Panc1 (cell line): ENCODE results near the gene DNAH9. TPM values are rescaled to one million over a fixed set of nuclear protein-coding genes. Genes with fewer than 3 reads are reported as not detected.

Experiments
- ATAC-seq: fragments of 200-7000 bp; cut with Tn5 transposase; 2 replicates; pipeline ENCODE4 v1.9.1; 2020; ENCODE audit warnings: mild to moderate bottlenecking, moderate library complexity
- BruUV-seq: library from RNA; stranded (reverse); fragments of 400-500 nt; replicated peaks from 2 replicates; lab custom pipeline; 2021; lab: Mats Ljungman, UMichigan
- CTCF ChIA-PET: fragments of 300-600 bp; sonication (Branson Sonifier 250); formaldehyde crosslinking; loops from one replicate; lab custom pipeline; 2022; ENCODE audit warnings: antibody characterized with exemption; lab: Charles Lee
- POLR2A ChIA-PET: fragments of 300-600 bp; sonication (Branson Sonifier 250); formaldehyde crosslinking; loops from one replicate; lab custom pipeline; 2022; ENCODE audit warnings: antibody characterized with exemption; lab: Charles Lee
- DNase-seq: peaks from one replicate; pipeline ENCODE4 v3.0.0-alpha.2; 2010; ENCODE audit warnings: low read depth, low spot score
- H3K27ac ChIP-seq: 2 replicates; pipeline ENCODE4 v1.5.1; 2011; ENCODE audit warnings: mild to moderate bottlenecking, low read length, inconsistent platforms
- H3K27me3 ChIP-seq: fragments of 200-500 bp; sonication (Bioruptor generic); 2 replicates; pipeline ENCODE4 v1.6.0; 2014; ENCODE audit warnings: low read length, inconsistent platforms; ENCODE audit not compliant: control insufficient read depth, insufficient read depth
- H3K36me3 ChIP-seq: fragments of 200-500 bp; sonication (Bioruptor generic); 2 replicates; pipeline ENCODE4 v1.5.1; 2014; ENCODE audit warnings: inconsistent platforms, mild to moderate bottlenecking, low read length, moderate library complexity; ENCODE audit not compliant: control insufficient read depth, insufficient read depth
- H3K4me1 ChIP-seq: 2 replicates; pipeline ENCODE4 v1.5.1; 2011; ENCODE audit warnings: inconsistent platforms, mild to moderate bottlenecking, low read length, moderate library complexity; ENCODE audit not compliant: control insufficient read depth, insufficient read depth
- H3K4me3 ChIP-seq, 2 experiments: 2 replicates each; pipeline ENCODE4 v1.5.1; 2011 to 2012; ENCODE audit warnings: low read depth in 2 of 2, low read length in 2 of 2, mild to moderate bottlenecking in 2 of 2, inconsistent platforms in 1 of 2, moderate library complexity in 1 of 2
- H3K9me3 ChIP-seq: fragments of 200-500 bp; sonication (Bioruptor generic); 2 replicates; pipeline ENCODE4 v1.5.1; 2014; ENCODE audit warnings: low read depth, mild to moderate bottlenecking, inconsistent platforms, low read length, moderate library complexity; ENCODE audit not compliant: control insufficient read depth, insufficient read depth
- CTCF ChIP-seq: fragments of 450-650 bp; IDR thresholded peaks from 2 replicates; pipeline ENCODE4 v1.5.1; 2017; ENCODE audit warnings: mild to moderate bottlenecking
- POLR2AphosphoS5 ChIP-seq: IDR thresholded peaks from 2 replicates; pipeline ENCODE4 v1.6.1; 2012; ENCODE audit warnings: mild to moderate bottlenecking, low read depth, low read length, moderate library complexity
- SIN3A ChIP-seq: IDR thresholded peaks from 2 replicates; pipeline ENCODE4 v1.6.1; 2012; ENCODE audit warnings: low read depth, mild to moderate bottlenecking, low read length, moderate library complexity, borderline replicate concordance; ENCODE audit not compliant: insufficient read depth
- TCF7L2 ChIP-seq: IDR thresholded peaks from 2 replicates; pipeline ENCODE4 v1.6.1; 2011; ENCODE audit warnings: mild to moderate bottlenecking, low read depth, low read length, inconsistent platforms
- in situ Hi-C: cut with HindIII; loops from 2 replicates; pipeline ENCODE4 v1.10.0; 2016; ENCODE audit warnings: low sequenced_read_pairs, low pct_unique_long_range_greater_than_20kb
- intact Hi-C: fragments of 100-400 bp; cut with micrococcal nuclease; formaldehyde crosslinking; loops from one replicate; pipeline ENCODE4 v1.10.0; 2022; ENCODE audit not compliant: unreplicated experiment
- total RNA-seq: library from RNA; stranded (reverse); gene quantifications from one replicate; pipeline ENCODE4 v1.2.1, GENCODE V29; 2021; ENCODE audit not compliant: unreplicated experiment
- TF ChIP-seq, protein P1 (sequence below), 2 experiments: IDR thresholded peaks; 2 replicates each; pipeline ENCODE4 v1.6.1; 2011 to 2012; ENCODE audit warnings: low read depth in 2 of 2, control low read depth in 1 of 2, low read length in 1 of 2, mild to moderate bottlenecking in 1 of 2, moderate library complexity in 1 of 2; ENCODE audit not compliant: insufficient read depth in 1 of 2

Gene DNAH9
- total RNA-seq, 1 experiment from 2014 or later: not detected

DNA sequence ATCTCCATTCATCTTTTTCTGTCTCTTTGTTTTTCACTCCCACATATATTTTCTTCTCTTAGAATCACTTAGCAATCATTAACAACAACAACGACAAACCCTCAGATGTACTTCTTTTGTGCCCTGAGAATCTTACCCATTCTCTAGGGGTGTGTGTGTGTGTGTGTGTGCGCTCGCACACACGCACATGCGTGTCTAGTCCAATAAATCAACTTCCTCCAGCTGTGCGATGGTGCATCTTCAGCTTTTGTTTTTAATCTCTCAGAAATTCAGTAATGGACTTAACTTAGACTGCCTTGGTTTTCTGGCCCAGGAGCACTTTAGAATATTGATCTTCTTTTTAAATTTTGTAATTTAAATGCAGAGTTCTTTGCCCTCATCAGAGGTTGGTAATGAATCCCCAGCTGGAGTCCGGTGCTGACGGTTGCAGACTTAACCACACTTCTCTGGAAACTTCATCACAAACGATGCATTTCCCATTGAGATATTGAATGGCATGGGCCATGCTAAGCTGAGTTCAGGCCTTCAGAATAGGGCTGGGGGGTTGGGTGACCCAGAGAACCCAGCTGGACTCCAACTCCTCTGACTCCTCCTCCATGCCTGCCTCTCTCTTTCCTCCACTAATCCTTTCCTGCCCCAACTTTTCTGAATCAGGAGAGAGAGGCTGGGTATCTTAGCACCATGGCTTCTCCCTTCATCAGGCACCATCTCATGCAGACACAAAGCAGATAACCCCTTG lies 205.1 kb downstream of the DNAH9 start:
- ChIA-PET CTCF (no interaction called here), POLR2A (no interaction called here)
- Histone ChIP-seq H3K4me1 (no peaks in the 10 kb centered on the region), H3K27me3 (no peaks in the 10 kb centered on the region), H3K36me3 (no peaks in the 10 kb centered on the region), H3K4me3 (no peak overlapping the region), H3K9me3 (no peaks in the 10 kb centered on the region), H3K27ac (no peak overlapping the region)
- DNase-seq: no peak
- intact Hi-C loops: no loop called here
- no peak for ATAC-seq
- no TSS peak for BruUV-seq
- TF ChIP-seq, protein P1, sequence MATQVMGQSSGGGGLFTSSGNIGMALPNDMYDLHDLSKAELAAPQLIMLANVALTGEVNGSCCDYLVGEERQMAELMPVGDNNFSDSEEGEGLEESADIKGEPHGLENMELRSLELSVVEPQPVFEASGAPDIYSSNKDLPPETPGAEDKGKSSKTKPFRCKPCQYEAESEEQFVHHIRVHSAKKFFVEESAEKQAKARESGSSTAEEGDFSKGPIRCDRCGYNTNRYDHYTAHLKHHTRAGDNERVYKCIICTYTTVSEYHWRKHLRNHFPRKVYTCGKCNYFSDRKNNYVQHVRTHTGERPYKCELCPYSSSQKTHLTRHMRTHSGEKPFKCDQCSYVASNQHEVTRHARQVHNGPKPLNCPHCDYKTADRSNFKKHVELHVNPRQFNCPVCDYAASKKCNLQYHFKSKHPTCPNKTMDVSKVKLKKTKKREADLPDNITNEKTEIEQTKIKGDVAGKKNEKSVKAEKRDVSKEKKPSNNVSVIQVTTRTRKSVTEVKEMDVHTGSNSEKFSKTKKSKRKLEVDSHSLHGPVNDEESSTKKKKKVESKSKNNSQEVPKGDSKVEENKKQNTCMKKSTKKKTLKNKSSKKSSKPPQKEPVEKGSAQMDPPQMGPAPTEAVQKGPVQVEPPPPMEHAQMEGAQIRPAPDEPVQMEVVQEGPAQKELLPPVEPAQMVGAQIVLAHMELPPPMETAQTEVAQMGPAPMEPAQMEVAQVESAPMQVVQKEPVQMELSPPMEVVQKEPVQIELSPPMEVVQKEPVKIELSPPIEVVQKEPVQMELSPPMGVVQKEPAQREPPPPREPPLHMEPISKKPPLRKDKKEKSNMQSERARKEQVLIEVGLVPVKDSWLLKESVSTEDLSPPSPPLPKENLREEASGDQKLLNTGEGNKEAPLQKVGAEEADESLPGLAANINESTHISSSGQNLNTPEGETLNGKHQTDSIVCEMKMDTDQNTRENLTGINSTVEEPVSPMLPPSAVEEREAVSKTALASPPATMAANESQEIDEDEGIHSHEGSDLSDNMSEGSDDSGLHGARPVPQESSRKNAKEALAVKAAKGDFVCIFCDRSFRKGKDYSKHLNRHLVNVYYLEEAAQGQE (IDR thresholded peaks at IDR 0.05; ENCODE audit: insufficient read depth in 1 of 2, low read depth in 2 of 2, low read length in 1 of 2): no peak
- TF ChIP-seq POLR2AphosphoS5: no peak
- in situ Hi-C loops: no loop called here

DNA sequence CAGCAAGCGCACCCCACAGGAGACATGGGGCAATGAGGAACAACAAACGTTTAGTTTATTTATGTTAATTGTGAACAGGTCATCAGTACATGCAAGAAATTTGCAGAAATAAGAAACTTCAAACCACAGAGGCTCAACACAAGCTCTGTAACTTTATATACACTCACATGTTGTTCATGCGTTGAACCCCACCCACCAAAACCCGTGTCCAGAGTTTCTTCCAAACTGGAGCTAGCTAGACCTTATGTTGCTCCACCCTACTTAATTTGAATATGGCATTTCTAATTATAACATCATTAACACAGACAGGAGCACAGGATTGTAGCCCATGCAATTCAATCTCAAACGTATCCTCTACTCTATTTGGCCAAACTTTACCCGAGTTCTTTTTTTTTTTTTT lies 206.9 kb downstream of the DNAH9 start:
- Histone ChIP-seq H3K27me3 (no peaks in the 10 kb centered on the region), H3K27ac (no peak overlapping the region), H3K9me3 (no peaks in the 10 kb centered on the region), H3K4me1 (no peaks in the 10 kb centered on the region), H3K36me3 (no peaks in the 10 kb centered on the region), H3K4me3 (no peak overlapping the region)
- ATAC-seq (no peak), DNase-seq (no peak)
- in situ Hi-C loops: no loop called here
- TF ChIP-seq POLR2AphosphoS5: no peak
- TF ChIP-seq, protein P1 (IDR thresholded peaks at IDR 0.05; ENCODE audit: insufficient read depth in 1 of 2, low read depth in 2 of 2, low read length in 1 of 2): no peak
- no peak for TF ChIP-seq SIN3A
- TF ChIP-seq TCF7L2: no peak
- TF ChIP-seq CTCF: no peak
- no TSS peak for BruUV-seq
- POLR2A ChIA-PET: no interaction called here
- intact Hi-C loops: no loop called here
- CTCF ChIA-PET: no interaction called here
